Esophagus (tissue), 2 donors: ENCODE data around the gene ADRA2C. TPM values are rescaled to one million over a fixed set of nuclear protein-coding genes. Genes with fewer than 3 reads are reported as not detected.

Experiments used
- H3K27ac ChIP-seq, 2 donors: one replicate each; pipeline ENCODE4 v1.5.1; 2013; ENCODE audit warnings: low read depth in 2 of 2, mild to moderate bottlenecking in 2 of 2, inconsistent platforms in 1 of 2, low read length in 1 of 2, moderate library complexity in 1 of 2
- H3K27me3 ChIP-seq, 2 donors: one replicate each; pipeline ENCODE4 v1.6.1; 2013; ENCODE audit warnings: low read length in 2 of 2, control low read depth in 1 of 2, mild to moderate bottlenecking in 1 of 2; ENCODE audit not compliant: insufficient read depth in 2 of 2, control insufficient read depth in 1 of 2
- H3K36me3 ChIP-seq, 2 donors: one replicate each; pipeline ENCODE4 v1.6.1; 2013; ENCODE audit warnings: low read length in 1 of 2; ENCODE audit not compliant: control insufficient read depth in 2 of 2, insufficient read depth in 2 of 2
- H3K4me1 ChIP-seq, 2 donors: one replicate each; pipeline ENCODE4 v1.6.1; 2013; ENCODE audit warnings: low read length in 1 of 2; ENCODE audit not compliant: control insufficient read depth in 2 of 2, insufficient read depth in 2 of 2
- H3K4me3 ChIP-seq, 2 donors: one replicate each; pipeline ENCODE4 v1.5.1; 2013; ENCODE audit warnings: low read length in 2 of 2, mild to moderate bottlenecking in 2 of 2, low read depth in 1 of 2, moderate library complexity in 1 of 2
- H3K9me3 ChIP-seq, 2 donors: one replicate each; pipeline ENCODE4 v1.6.1; 2013; ENCODE audit warnings: mild to moderate bottlenecking in 2 of 2, low read depth in 1 of 2, low read length in 1 of 2, moderate library complexity in 1 of 2; ENCODE audit not compliant: control insufficient read depth in 2 of 2, insufficient read depth in 1 of 2
- WGBS, 2 donors: extraction: QIAGEN DNeasy Blood & Tissue Kit; methylation state at CpG; one replicate each; pipeline ENCODE4 v1.1.7; 2013; 5-methylcytosine and 5-hydroxymethylcytosine counted together
- polyA plus RNA-seq, 2 donors: library from polyadenylated mRNA; stranded (reverse); fragments of 200-250 nt; gene quantifications; one replicate each; pipeline ENCODE4 v1.2.3, GENCODE V29; 2013
- donor health status: healthy with polysubstance abuse.
- donor health status: Bipolar disorder and iron deficiency.

The ADRA2C gene
- polyA plus RNA-seq, 2 donors, result 0.61 to 1.1 TPM

GRCh38 chr4:3781193-3781886 is 15.2 kb downstream of the ADRA2C start:
- Histone ChIP-seq H3K9me3 (peaks cover 4 to 11% of the 10 kb centered on the region in 2 donors), H3K27ac (no peak overlapping the region), H3K4me1 (no peaks in the 10 kb centered on the region), H3K4me3 (no peak overlapping the region), H3K27me3 (no peaks in the 10 kb centered on the region), H3K36me3 (no peaks in the 10 kb centered on the region)
- 83 to 86% methylated on average over 19 of the region's 19 CpGs for WGBS, 2 donors

DNA sequence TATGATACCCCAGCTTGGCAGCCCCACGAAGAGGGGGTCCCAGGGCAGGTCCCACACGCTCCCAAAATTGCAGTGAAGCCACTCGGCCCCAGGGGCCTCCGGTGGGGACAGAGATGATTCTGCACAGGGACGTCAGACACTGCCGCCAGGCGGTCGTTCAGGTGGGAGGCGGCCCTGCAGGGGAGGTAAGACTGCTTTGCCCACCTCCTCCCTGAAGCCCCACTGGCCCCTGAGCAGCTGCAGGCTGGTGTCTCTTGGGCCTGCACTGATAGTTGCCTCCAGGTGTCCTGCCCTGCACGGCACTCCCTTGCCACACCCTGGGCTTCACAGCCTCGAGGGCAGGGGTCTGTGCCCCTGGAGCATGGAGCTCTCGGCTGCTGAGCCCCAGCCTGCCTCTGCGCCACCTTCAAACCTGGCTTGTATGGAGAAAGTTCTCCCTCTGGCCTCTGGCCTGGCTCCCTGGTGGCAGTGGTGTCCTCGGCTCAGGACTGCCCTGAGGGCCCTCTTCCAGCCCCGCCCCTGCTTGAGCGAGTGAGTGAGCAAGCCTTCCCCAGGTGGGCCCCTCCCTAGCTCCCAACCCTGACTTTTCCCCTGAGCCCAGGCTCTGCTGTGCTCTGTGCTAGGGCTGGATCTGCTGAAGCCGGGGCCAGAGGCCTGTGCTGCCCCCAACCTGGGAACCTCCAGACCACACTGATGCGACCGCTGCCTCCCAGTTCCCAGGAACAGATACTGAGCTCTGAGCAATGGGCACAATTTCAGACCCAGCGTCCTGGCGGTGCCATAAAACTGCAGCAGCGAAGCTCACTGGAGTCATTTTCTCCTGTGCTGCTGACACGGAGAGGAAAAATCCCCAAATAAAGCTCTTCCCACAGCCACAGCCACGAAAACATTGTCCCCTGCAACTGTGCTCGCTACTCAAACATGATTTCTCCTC is 16.1 kb downstream of the ADRA2C start:
- 71 to 76% methylated on average over 25 of the region's 25 CpGs for WGBS, 2 donors
- H3K4me3 ChIP-seq, result no peak overlapping the region
- H3K27ac ChIP-seq, result no peak overlapping the region
- H3K36me3 ChIP-seq, result no peaks in the 10 kb centered on the region
- peaks cover 4 to 11% of the 10 kb centered on the region in 2 donors for H3K9me3 ChIP-seq
- H3K4me1 ChIP-seq, result no peaks in the 10 kb centered on the region
- H3K27me3 ChIP-seq, result no peaks in the 10 kb centered on the region

- no peaks in the 10 kb centered on the region for H3K36me3 ChIP-seq
- H3K27me3 ChIP-seq, result no peaks in the 10 kb centered on the region
- H3K9me3 ChIP-seq, result peaks cover 4 to 5% of the 10 kb centered on the region in 2 donors
- no peak overlapping the region for H3K4me3 ChIP-seq
- H3K4me1 ChIP-seq, result no peaks in the 10 kb centered on the region
- no peak overlapping the region for H3K27ac ChIP-seq
- 31 to 33% methylated on average over 25 to 27 of the region's 27 CpGs for WGBS, 2 donors
These were observed 17.6 kb downstream of the ADRA2C start for GRCh38 chr4:3783693-3784306.

DNA sequence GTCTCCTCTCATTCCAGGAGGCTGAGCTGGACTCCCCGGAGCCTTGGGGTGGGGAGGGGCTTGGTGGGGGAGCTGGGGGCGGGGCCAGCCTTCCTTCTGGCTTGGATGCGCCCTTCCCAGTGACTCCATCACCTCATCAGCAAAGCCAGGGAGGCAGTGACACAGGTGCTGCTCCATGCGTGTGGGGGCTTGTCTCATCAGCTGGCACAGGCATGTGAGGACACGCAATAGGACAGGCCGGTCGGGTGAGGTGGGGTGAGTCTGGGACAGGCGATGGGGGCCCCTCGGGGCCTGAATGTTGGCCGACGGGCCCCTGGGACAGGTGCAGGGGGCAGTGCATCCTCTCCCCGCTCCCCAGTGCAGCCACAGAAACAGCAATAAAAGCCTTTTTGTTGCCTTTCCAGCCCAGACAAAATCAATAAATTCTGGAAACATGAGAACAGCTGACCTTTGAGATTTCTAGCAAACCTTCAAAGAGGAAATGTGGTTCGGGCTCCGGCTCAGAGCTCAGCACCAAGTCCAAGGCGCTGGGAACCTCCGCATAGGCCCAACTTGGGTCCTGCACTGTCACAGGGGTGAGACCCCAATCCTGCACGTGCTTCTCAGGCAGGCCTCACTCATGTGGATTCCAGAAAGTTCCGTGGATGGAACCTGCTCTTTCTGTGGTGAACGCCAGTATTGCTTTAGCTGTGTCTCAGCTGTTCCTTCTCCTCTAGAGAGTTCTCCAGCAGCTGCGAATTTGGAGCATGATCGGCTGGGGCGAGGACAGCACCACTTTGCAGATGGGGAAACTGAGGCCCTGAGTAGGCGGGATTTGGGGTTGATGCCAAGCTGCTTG is 18.5 kb downstream of the ADRA2C start:
- no peaks in the 10 kb centered on the region for H3K27me3 ChIP-seq
- H3K36me3 ChIP-seq, result no peaks in the 10 kb centered on the region
- H3K27ac ChIP-seq, result no peak overlapping the region
- H3K9me3 ChIP-seq, result peaks cover 4 to 5% of the 10 kb centered on the region in 2 donors
- WGBS, 2 donors, result 58 to 60% methylated on average over 23 of the region's 23 CpGs
- H3K4me1 ChIP-seq, result no peaks in the 10 kb centered on the region
- no peak overlapping the region for H3K4me3 ChIP-seq

- H3K27ac ChIP-seq, result no peak overlapping the region
- H3K9me3 ChIP-seq, result peaks cover 4 to 5% of the 10 kb centered on the region in 2 donors
- H3K36me3 ChIP-seq, result no peaks in the 10 kb centered on the region
- no peaks in the 10 kb centered on the region for H3K27me3 ChIP-seq
- H3K4me3 ChIP-seq, result no peak overlapping the region
- WGBS, 2 donors, result 80 to 85% methylated on average over 8 of the region's 8 CpGs
- H3K4me1 ChIP-seq, result no peaks in the 10 kb centered on the region
These were observed 19.0 kb downstream of the ADRA2C start for GRCh38 chr4:3785292-3785565.

- no peak overlapping the region for H3K4me3 ChIP-seq
- H3K36me3 ChIP-seq, result no peaks in the 10 kb centered on the region
- H3K4me1 ChIP-seq, result no peaks in the 10 kb centered on the region
- no peaks in the 10 kb centered on the region for H3K27me3 ChIP-seq
- 57 to 64% methylated on average over 13 of the region's 13 CpGs for WGBS, 2 donors
- H3K9me3 ChIP-seq, result peaks cover 3 to 4% of the 10 kb centered on the region in 2 donors
- no peak overlapping the region for H3K27ac ChIP-seq
These were observed 20.1 kb downstream of the ADRA2C start for GRCh38 chr4:3786196-3786869.

GRCh38 chr4:3787489-3788365 is 21.5 kb downstream of the ADRA2C start:
- Histone ChIP-seq H3K27ac (no peak overlapping the region), H3K36me3 (no peaks in the 10 kb centered on the region), H3K27me3 (no peaks in the 10 kb centered on the region), H3K4me1 (no peaks in the 10 kb centered on the region), H3K4me3 (no peak overlapping the region), H3K9me3 (peaks cover 0 to 4% of the 10 kb centered on the region in 2 donors)
- 76 to 82% methylated on average over 23 of the region's 23 CpGs for whole genome bisulfite sequencing, 2 donors

DNA sequence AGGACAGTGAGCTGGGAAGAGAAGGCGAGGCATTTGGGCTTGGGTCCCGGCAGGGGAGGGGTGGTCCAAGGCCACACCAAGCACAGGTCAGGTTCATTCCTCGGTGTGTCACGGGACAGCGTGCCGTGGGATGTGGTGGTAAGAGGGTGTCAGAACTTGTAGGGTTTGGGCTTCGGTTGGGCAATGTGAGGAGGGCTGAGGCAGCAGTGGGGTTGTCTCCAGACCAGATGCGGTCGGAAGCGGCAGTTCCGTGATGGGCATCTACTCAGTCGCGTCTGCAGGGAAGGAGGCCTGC is 22.1 kb downstream of the ADRA2C start:
- no peaks in the 10 kb centered on the region for H3K36me3 ChIP-seq
- H3K27ac ChIP-seq, result no peak overlapping the region
- H3K9me3 ChIP-seq, result peaks cover under 1 to 4% of the 10 kb centered on the region in 2 donors
- WGBS, 2 donors, result 87 to 90% methylated on average over 13 of the region's 13 CpGs
- no peak overlapping the region for H3K4me3 ChIP-seq
- no peaks in the 10 kb centered on the region for H3K4me1 ChIP-seq
- H3K27me3 ChIP-seq, result no peaks in the 10 kb centered on the region
